ENCODE data around the gene CITED4. TPM values are rescaled to one million over a fixed set of nuclear protein-coding genes. Genes with fewer than 3 reads are reported as not detected.

Gene CITED4
- total RNA-seq, 1 experiment from 2014 or later: 7.8 TPM

- Histone ChIP-seq H3K4me2 (ENCODE audit: low read length) (no peak overlapping the region), H3K4me3 (replicated peaks in 1 of 2; ENCODE audit: low read depth in 1 of 2, low read length in 2 of 2) (no peak overlapping the region), H4K20me1 (ENCODE audit: insufficient read depth) (no peaks in the 10 kb centered on the region), H3K9ac (ENCODE audit: low read length) (no peak overlapping the region), H3K36me3 (ENCODE audit: control insufficient read depth in 1 of 2, insufficient read depth in 2 of 2, low read length in 2 of 2) (no peaks in the 10 kb centered on the region; a peak in 1 of 4 replicates), H3K79me2 (ENCODE audit: insufficient read depth, low read length) (no peaks in the 10 kb centered on the region), H3K9me3 (ENCODE audit: control insufficient read depth in 1 of 2, insufficient read depth in 1 of 2, low read depth in 1 of 2, low read length in 2 of 2) (no peaks in the 10 kb centered on the region), H2AFZ (ENCODE audit: low read depth, low read length, poor library complexity, severe bottlenecking) (no peak overlapping the region), H3K9me2 (ENCODE audit: insufficient read depth) (no peaks in the 10 kb centered on the region), H3K4me1 (ENCODE audit: control insufficient read depth in 1 of 2, insufficient read depth in 2 of 2, low read length in 2 of 2) (no peaks in the 10 kb centered on the region), H3K27ac (ENCODE audit: low read depth, low read length) (no peak overlapping the region), H3K27me3 (ENCODE audit: insufficient read depth, low read length) (no peaks in the 10 kb centered on the region)
- DNase-seq (ENCODE audit: low read depth, low spot score) (no peak), ATAC-seq (no peak)
- ChIA-PET CTCF (no interaction called here), RAD21 (ENCODE audit: low non-redundant PET in 1 of 2, low total read pairs in 2 of 2, uncharacterized antibody in 2 of 2, unreplicated experiment in 2 of 2) (no interaction called here), POLR2A (no interaction called here)
- intact Hi-C loops (cut with micrococcal nuclease): no loop called here
- TF ChIP-seq MAX (IDR thresholded peaks at IDR 0.05): no peak
- TF ChIP-seq FOSL1 (IDR thresholded peaks at IDR 0.05; ENCODE audit: low read depth): no peak
- TF ChIP-seq CTCF (IDR thresholded peaks at IDR 0.05 in 2 of 3, conservative IDR thresholded peaks at IDR 0.05 in 1 of 3; ENCODE audit: borderline replicate concordance in 1 of 3, insufficient read depth in 1 of 3, low read depth in 2 of 3, low read length in 2 of 3): no peak
- no peak for TF ChIP-seq EZH2 (IDR thresholded peaks at IDR 0.05)
- no peak for TF ChIP-seq RAD21 (IDR thresholded peaks at IDR 0.05; ENCODE audit: low read depth)
- no peak for TF ChIP-seq ELF1 (IDR thresholded peaks at IDR 0.05; ENCODE audit: borderline replicate concordance, low read depth)
- TF ChIP-seq ZNF274 (IDR thresholded peaks at IDR 0.05; ENCODE audit: low read depth, low read length): no peak
- no peak for TF ChIP-seq ATF3 (IDR thresholded peaks at IDR 0.05)
- no peak for TF ChIP-seq REST (IDR thresholded peaks at IDR 0.05; ENCODE audit: low read depth)
- no peak for TF ChIP-seq POLR2A (IDR thresholded peaks at IDR 0.05; ENCODE audit: borderline replicate concordance, extremely low read depth, insufficient read depth, insufficient read length)
- TF ChIP-seq YY1 (IDR thresholded peaks at IDR 0.05; ENCODE audit: extremely low read depth, insufficient replicate concordance, low read depth, low read length): no peak
- TF ChIP-seq EGR1 (IDR thresholded peaks at IDR 0.05; ENCODE audit: low read depth): no peak
- no peak for TF ChIP-seq EZH2phosphoT487 (IDR thresholded peaks at IDR 0.05; ENCODE audit: borderline replicate concordance)
- no TSS peak for BruUV-seq (replicated peaks)
These were observed 25.9 kb downstream of the CITED4 start for GRCh38 chr1:40836283-40836682.

All from HCT116 (cell line).